ENCODE data around the gene ZNF570. TPM values are rescaled to one million over a fixed set of nuclear protein-coding genes. Genes with fewer than 3 reads are reported as not detected.

ZNF570 gene
- polyA plus RNA-seq, 4 donors: 1.4 to 5.6 (median 2.0) TPM

DNA sequence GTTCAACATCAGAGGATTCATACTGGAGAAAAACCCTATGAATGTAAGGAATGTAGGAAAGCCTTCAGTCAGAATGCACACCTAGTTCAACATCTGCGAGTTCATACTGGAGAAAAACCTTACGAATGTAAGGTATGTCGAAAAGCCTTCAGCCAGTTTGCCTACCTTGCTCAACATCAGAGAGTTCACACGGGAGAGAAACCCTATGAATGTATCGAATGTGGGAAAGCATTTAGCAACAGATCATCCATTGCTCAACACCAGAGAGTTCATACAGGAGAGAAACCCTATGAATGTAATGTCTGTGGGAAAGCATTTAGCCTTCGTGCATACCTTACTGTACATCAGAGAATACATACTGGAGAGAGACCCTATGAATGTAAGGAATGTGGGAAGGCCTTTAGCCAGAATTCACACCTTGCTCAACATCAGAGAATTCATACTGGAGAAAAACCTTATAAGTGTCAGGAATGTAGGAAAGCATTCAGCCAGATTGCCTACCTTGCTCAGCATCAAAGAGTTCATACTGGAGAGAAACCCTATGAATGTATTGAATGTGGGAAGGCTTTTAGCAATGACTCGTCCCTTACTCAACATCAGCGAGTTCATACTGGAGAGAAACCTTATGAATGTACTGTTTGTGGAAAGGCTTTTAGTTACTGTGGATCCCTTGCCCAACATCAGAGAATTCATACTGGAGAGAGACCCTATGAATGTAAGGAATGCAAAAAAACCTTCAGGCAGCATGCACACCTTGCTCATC lies 15.4 kb downstream of the ZNF570 start:
- DNase-seq: peak in 1 of 2 donors; percentile 20
- 96 to 98% (median 97%) methylated on average over 8 of the region's 8 CpGs for WGBS, 3 donors
- no peaks in the 10 kb centered on the region for H3K4me1 ChIP-seq (ENCODE audit: control insufficient read depth in 3 of 3, insufficient read depth in 2 of 3, low read depth in 1 of 3, low read length in 2 of 3)
- peaks cover 5 to 47% of the 10 kb centered on the region in 2 donors for H3K9me3 ChIP-seq (ENCODE audit: control insufficient read depth in 2 of 2, insufficient read depth in 1 of 2, low read depth in 1 of 2, low read length in 1 of 2)
- no peak for FAIRE-seq
- no peak overlapping the region for H3K4me3 ChIP-seq (ENCODE audit: low read depth in 1 of 3, low read length in 3 of 3)
- peaks cover 8 to 12% (median 9%) of the 10 kb centered on the region in 3 donors for H3K36me3 ChIP-seq (ENCODE audit: control insufficient read depth in 3 of 3, insufficient read depth in 2 of 3, low read depth in 1 of 3, low read length in 3 of 3)
- no peak overlapping the region for H3K27ac ChIP-seq (ENCODE audit: low read depth in 1 of 3, low read length in 2 of 3)
- H3K27me3 ChIP-seq (ENCODE audit: control insufficient read depth in 3 of 3, insufficient read depth in 3 of 3, low read length in 3 of 3): no peaks in the 10 kb centered on the region

DNA sequence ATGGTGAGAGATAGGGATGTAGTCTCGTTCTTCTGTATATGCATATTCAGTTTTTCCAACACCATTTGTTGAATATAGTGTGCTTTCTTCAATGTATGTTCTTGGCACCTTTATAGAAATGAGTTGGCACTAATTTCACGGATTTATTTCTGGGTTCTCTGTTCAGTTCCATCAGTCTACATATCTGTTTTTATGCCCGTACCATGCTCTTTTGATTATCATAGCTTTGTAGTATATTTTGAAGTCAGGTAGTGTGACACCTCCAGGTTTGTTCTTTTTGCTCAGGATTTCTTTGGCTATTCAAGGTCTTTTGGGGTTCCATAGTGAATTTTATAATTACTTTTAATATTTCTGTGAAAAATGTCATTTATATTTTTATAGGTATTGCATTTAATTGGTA lies 23.1 kb downstream of the ZNF570 start:
- Histone ChIP-seq H3K9me3 (ENCODE audit: control insufficient read depth in 2 of 2, insufficient read depth in 1 of 2, low read depth in 1 of 2, low read length in 1 of 2) (peaks cover 0 to 32% of the 10 kb centered on the region in 2 donors), H3K27ac (ENCODE audit: low read depth in 1 of 3, low read length in 2 of 3) (no peak overlapping the region), H3K4me3 (ENCODE audit: low read depth in 1 of 3, low read length in 3 of 3) (no peak overlapping the region), H3K27me3 (ENCODE audit: control insufficient read depth in 3 of 3, insufficient read depth in 3 of 3, low read length in 3 of 3) (no peaks in the 10 kb centered on the region), H3K36me3 (ENCODE audit: control insufficient read depth in 3 of 3, insufficient read depth in 2 of 3, low read depth in 1 of 3, low read length in 3 of 3) (no peaks in the 10 kb centered on the region), H3K4me1 (ENCODE audit: control insufficient read depth in 3 of 3, insufficient read depth in 2 of 3, low read depth in 1 of 3, low read length in 2 of 3) (no peaks in the 10 kb centered on the region)
- DNase-seq: no peak
- no peak for FAIRE-seq
- 65 to 72% (median 70%) methylated on average over 3 of the region's 3 CpGs for WGBS, 3 donors

DNA sequence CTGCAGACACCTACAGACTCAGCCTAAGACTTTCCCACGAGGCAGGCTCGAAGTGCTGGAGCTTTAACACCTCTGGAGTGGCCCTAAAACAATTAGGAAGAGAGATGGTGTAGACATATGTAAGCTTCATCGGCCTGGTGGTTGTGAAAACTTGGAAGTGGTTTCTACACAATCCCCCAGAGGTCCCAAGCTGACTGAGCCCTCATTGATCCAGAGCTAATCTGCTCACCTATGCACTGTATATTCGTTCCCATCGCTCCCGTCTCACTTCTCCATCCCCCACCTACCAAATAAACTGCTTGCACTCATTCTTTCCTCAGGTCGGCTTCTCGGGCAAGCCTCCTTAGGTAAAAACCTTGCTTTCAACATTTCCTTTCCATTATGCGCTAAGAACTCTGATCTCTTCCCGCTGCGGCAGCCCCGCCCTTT lies 36.8 kb downstream of the ZNF570 start:
- DNase-seq (no peak), FAIRE-seq (no peak)
- 3 to 6% (median 5%) methylated on average over 12 of the region's 12 CpGs for WGBS, 3 donors
- Histone ChIP-seq H3K4me3 (ENCODE audit: low read depth in 1 of 3, low read length in 3 of 3) (peak overlapping the region; percentile 52 to 78 (median 71)), H3K36me3 (ENCODE audit: control insufficient read depth in 3 of 3, insufficient read depth in 2 of 3, low read depth in 1 of 3, low read length in 3 of 3) (peaks cover 0 to 2% (median 0%) of the 10 kb centered on the region in 3 donors), H3K9me3 (ENCODE audit: control insufficient read depth in 2 of 2, insufficient read depth in 1 of 2, low read depth in 1 of 2, low read length in 1 of 2) (peaks cover 1 to 10% of the 10 kb centered on the region in 2 donors), H3K27ac (ENCODE audit: low read depth in 1 of 3, low read length in 2 of 3) (peak overlapping the region; percentile 92 to 95 (median 93)), H3K27me3 (ENCODE audit: control insufficient read depth in 3 of 3, insufficient read depth in 3 of 3, low read length in 3 of 3) (no peaks in the 10 kb centered on the region), H3K4me1 (ENCODE audit: control insufficient read depth in 3 of 3, insufficient read depth in 2 of 3, low read depth in 1 of 3, low read length in 2 of 3) (peaks cover 0 to 8% (median 0%) of the 10 kb centered on the region in 3 donors)

DNA sequence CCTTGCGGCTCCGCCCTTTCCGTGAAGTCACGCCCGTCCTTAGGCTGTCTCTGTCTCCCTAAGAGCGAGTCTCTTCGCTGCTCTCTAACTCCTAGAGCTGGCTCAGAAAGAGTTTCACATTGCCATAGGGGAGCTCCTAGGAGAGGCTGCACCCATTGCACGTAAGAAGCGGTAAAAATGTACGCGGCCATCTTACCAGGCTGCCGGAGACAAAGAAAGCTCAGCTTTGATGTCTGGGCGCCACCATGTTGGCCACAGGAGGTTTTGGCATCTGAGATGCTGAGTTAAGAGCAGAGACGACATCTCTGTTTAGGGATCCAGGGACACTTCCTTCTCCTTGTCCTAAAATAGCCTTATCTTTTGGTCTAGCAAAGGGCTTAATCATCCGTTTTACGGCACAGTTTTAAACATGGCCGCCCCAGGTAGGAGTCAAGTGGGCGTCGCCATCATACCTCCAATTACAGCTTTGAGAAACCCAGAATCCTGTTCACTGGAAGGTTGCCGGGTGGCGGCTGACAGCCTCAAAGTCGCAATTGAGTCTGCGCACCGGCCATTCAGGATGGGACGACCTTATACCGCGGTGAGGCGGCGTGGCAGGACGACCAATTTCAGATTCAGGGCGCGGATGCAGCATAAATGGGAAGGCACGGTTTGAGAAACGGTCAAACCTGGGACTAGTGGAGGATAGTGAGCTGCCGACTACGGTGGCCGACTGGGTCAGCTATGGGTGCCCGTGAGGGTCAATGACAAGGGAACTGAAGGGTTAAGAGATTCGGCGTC lies 37.4 kb downstream of the ZNF570 start, which contains the start of gene ZNF793:
Gene ZNF793, plus strand, starts transcription at position 553 of the 780 bp plus-strand sequence. CDS start 16,501 bp downstream, outside the sequence.
- Histone ChIP-seq H3K9me3 (ENCODE audit: control insufficient read depth in 2 of 2, insufficient read depth in 1 of 2, low read depth in 1 of 2, low read length in 1 of 2) (peaks cover 1 to 7% of the 10 kb centered on the region in 2 donors), H3K27me3 (ENCODE audit: control insufficient read depth in 3 of 3, insufficient read depth in 3 of 3, low read length in 3 of 3) (no peaks in the 10 kb centered on the region), H3K4me3 (ENCODE audit: low read depth in 1 of 3, low read length in 3 of 3) (peak within 1 kb of the TSS; percentile 52 to 78 (median 71)), H3K4me1 (ENCODE audit: control insufficient read depth in 3 of 3, insufficient read depth in 2 of 3, low read depth in 1 of 3, low read length in 2 of 3) (peaks cover 0 to 8% (median 0%) of the 10 kb centered on the region in 3 donors), H3K27ac (ENCODE audit: low read depth in 1 of 3, low read length in 2 of 3) (peak within 1 kb of the TSS; percentile 92 to 95 (median 93)), H3K36me3 (ENCODE audit: control insufficient read depth in 3 of 3, insufficient read depth in 2 of 3, low read depth in 1 of 3, low read length in 3 of 3) (peaks cover 0 to 4% (median 0%) of the 10 kb centered on the region in 3 donors)
- no peak for FAIRE-seq
- 1% methylated on average over 40 of the region's 40 CpGs for WGBS, 3 donors
- DNase-seq: peak; percentile 88 to 96

DNA sequence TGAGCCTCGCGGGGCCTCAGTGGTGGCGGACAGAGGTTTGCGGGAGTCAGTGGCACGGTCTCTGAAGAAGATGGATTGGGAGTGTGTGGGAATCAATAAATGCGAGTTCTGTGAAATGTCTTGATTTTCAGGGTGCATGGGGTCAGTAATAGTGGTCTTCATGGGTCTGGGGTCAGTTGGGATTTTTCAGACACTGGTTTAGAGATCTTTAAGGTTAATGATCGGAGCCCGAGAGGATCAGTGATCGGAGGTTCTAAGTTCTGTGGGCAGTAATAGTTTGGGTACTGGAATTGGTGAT lies 38.0 kb downstream of the ZNF570 start:
- no peak for FAIRE-seq
- Histone ChIP-seq H3K27me3 (ENCODE audit: control insufficient read depth in 3 of 3, insufficient read depth in 3 of 3, low read length in 3 of 3) (no peaks in the 10 kb centered on the region), H3K4me3 (ENCODE audit: low read depth in 1 of 3, low read length in 3 of 3) (peak overlapping the region; percentile 52 to 78 (median 71)), H3K36me3 (ENCODE audit: control insufficient read depth in 3 of 3, insufficient read depth in 2 of 3, low read depth in 1 of 3, low read length in 3 of 3) (peaks cover 0 to 4% (median 3%) of the 10 kb centered on the region in 3 donors), H3K9me3 (ENCODE audit: control insufficient read depth in 2 of 2, insufficient read depth in 1 of 2, low read depth in 1 of 2, low read length in 1 of 2) (peaks cover 1 to 7% of the 10 kb centered on the region in 2 donors), H3K27ac (ENCODE audit: low read depth in 1 of 3, low read length in 2 of 3) (peak overlapping the region in 2 of 3 donors; percentile 92 to 93), H3K4me1 (ENCODE audit: control insufficient read depth in 3 of 3, insufficient read depth in 2 of 3, low read depth in 1 of 3, low read length in 2 of 3) (peaks cover 0 to 8% (median 0%) of the 10 kb centered on the region in 3 donors)
- DNase-seq: no peak
- WGBS, 3 donors: 3 to 6% (median 3%) methylated on average over 9 of the region's 9 CpGs

DNA sequence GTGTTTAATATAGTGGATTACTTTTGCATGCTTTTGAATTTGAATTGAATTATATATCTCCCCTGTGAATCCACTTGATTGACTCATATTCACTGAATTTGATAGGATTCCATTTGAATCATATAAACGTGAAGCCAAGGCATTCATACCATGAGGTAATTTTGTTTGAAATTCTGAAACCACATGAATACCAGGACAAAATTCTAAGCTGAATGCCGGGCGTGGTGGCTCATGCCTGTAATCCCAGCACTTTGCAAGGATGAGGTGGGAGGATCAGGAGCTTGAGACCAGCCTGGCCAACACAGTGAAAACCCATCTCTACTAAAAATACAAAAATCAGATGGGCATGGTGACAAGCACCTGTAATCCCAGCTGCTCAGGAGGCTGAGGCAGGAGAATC lies 42.0 kb downstream of the ZNF570 start:
- no peak for DNase-seq
- Histone ChIP-seq H3K4me3 (ENCODE audit: low read depth in 1 of 3, low read length in 3 of 3) (no peak overlapping the region), H3K9me3 (ENCODE audit: control insufficient read depth in 2 of 2, insufficient read depth in 1 of 2, low read depth in 1 of 2, low read length in 1 of 2) (peaks cover 0 to 1% of the 10 kb centered on the region in 2 donors), H3K4me1 (ENCODE audit: control insufficient read depth in 3 of 3, insufficient read depth in 2 of 3, low read depth in 1 of 3, low read length in 2 of 3) (no peaks in the 10 kb centered on the region), H3K36me3 (ENCODE audit: control insufficient read depth in 3 of 3, insufficient read depth in 2 of 3, low read depth in 1 of 3, low read length in 3 of 3) (peaks cover 0 to 7% (median 3%) of the 10 kb centered on the region in 3 donors), H3K27me3 (ENCODE audit: control insufficient read depth in 3 of 3, insufficient read depth in 3 of 3, low read length in 3 of 3) (no peaks in the 10 kb centered on the region), H3K27ac (ENCODE audit: low read depth in 1 of 3, low read length in 2 of 3) (no peak overlapping the region)
- WGBS, 3 donors: 90 to 98% (median 95%) methylated on average over 3 of the region's 3 CpGs
- no peak for FAIRE-seq

DNA sequence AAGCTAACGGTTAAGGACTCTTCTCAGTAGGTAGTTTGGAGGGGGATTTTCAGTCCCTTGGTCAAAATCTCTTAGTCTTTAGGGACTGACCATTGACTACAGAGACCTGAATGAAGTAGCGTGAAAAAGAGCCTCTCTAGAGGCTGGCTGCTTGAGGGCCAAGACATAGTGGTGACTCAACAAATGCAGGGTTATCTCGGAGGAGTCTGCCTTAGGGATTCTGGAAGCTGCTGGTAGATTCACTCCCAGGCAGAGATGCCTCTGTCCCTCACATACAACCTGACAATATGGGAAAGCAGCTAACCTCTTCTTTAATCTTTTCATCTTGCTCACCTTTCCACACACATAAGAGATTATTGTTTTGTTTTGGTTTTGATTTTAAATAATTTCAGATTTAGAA lies 42.7 kb downstream of the ZNF570 start:
- no peak for DNase-seq
- Histone ChIP-seq H3K9me3 (ENCODE audit: control insufficient read depth in 2 of 2, insufficient read depth in 1 of 2, low read depth in 1 of 2, low read length in 1 of 2) (peaks cover 0 to 7% of the 10 kb centered on the region in 2 donors), H3K36me3 (ENCODE audit: control insufficient read depth in 3 of 3, insufficient read depth in 2 of 3, low read depth in 1 of 3, low read length in 3 of 3) (peaks cover 0 to 7% (median 3%) of the 10 kb centered on the region in 3 donors), H3K27me3 (ENCODE audit: control insufficient read depth in 3 of 3, insufficient read depth in 3 of 3, low read length in 3 of 3) (no peaks in the 10 kb centered on the region), H3K4me3 (ENCODE audit: low read depth in 1 of 3, low read length in 3 of 3) (no peak overlapping the region), H3K27ac (ENCODE audit: low read depth in 1 of 3, low read length in 2 of 3) (no peak overlapping the region), H3K4me1 (ENCODE audit: control insufficient read depth in 3 of 3, insufficient read depth in 2 of 3, low read depth in 1 of 3, low read length in 2 of 3) (no peaks in the 10 kb centered on the region)
- WGBS, 3 donors: 91 to 99% (median 93%) methylated on average over 3 of the region's 3 CpGs
- no peak for FAIRE-seq

DNA sequence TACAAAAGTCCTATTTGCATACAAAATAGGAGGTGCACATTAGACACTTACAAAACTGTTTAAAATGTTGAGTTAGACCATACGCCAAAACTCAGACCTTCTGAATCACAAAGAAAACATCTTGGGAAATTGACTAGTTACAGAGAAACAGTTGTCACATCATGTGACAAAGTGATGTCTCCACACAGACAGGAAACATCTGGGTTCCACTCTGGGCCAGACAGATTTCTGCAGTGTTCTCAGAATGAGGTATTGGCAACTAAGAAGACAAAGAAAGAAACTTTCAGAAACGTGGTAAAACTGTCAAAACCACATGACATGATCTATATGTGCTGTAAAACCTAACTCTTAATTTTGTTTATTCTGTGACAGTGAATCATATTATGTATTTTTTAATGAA lies 44.2 kb downstream of the ZNF570 start:
- Histone ChIP-seq H3K27ac (ENCODE audit: low read depth in 1 of 3, low read length in 2 of 3) (no peak overlapping the region), H3K27me3 (ENCODE audit: control insufficient read depth in 3 of 3, insufficient read depth in 3 of 3, low read length in 3 of 3) (no peaks in the 10 kb centered on the region), H3K4me1 (ENCODE audit: control insufficient read depth in 3 of 3, insufficient read depth in 2 of 3, low read depth in 1 of 3, low read length in 2 of 3) (no peaks in the 10 kb centered on the region), H3K9me3 (ENCODE audit: control insufficient read depth in 2 of 2, insufficient read depth in 1 of 2, low read depth in 1 of 2, low read length in 1 of 2) (peaks cover 0 to 13% of the 10 kb centered on the region in 2 donors), H3K4me3 (ENCODE audit: low read depth in 1 of 3, low read length in 3 of 3) (no peak overlapping the region), H3K36me3 (ENCODE audit: control insufficient read depth in 3 of 3, insufficient read depth in 2 of 3, low read depth in 1 of 3, low read length in 3 of 3) (peaks cover 2 to 7% (median 4%) of the 10 kb centered on the region in 3 donors)
- WGBS, 3 donors: 54 to 76% (median 71%) methylated on average over 2 of the region's 2 CpGs
- FAIRE-seq: no peak
- no peak for DNase-seq

All from small intestine (tissue), 7 donors.